Activated CD8-positive, alpha-beta memory T cell treated with anti-CD3 and anti-CD28 coated beads, Interleukin-2, amount 50 U/mL, for 1 hour (primary cell): ENCODE results near the gene SH2D1B.

ENCODE experiments used
- DNase-seq: peaks from one replicate; pipeline ENCODE4 v3.0.0-alpha.2; 2020; ENCODE audit errors: extremely low read depth

The SH2D1B gene

DNA sequence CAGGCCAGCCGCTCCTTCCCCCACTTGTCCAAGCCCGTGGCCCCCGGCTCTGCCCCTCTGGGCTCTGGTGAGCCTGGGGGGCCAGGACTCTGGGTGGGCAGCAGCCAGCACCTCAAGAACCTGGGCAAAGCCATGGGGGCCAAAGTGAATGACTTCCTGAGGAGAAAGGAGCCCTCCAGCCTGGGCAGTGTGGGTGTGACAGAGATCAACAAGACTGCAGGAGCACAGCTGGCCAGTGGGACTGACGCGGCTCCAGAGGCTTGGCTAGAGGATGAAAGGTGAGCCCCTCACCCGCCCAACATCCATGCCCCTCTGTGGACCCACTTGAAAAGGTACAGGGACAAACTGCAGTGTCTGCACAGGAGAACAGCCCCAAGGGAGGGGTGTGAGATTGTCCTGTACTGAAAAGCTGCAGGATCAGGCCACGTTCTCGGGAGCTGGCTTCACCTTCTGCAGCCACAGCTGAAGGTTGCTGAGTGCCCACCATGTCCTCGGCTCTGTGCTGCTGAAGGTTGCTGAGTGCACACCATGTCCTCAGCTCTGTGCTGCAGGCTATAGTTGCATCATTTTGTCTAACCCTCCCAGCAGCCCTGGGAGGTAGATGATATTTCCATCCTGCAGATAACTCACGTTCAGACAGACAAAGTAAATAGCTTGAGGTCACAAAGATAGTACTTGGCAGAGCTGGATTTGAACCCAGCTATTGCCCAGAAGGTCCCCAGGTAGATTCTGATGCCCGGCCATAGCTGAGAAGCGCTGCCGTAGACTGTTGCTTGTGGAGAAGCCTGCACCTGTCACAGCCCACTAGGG is 29.8 kb downstream of the SH2D1B start:
- no peak for DNase-seq

- DNase-seq: no peak
Measured at GRCh38 chr1:162381383-162381782, 30.6 kb downstream of the SH2D1B start, which contains the start of gene C1orf226. Gene C1orf226 (plus strand): TSS chr1:162381728. CDS start chr1:162381902, 174 bp downstream.

GRCh38 chr1:162380061-162380846 is 31.7 kb downstream of the SH2D1B start:
- no peak for DNase-seq

GRCh38 chr1:162376691-162377090 is 35.2 kb downstream of the SH2D1B start, which contains the start of gene SPATA46:
Gene SPATA46 (minus strand): TSS chr1:162376854. CDS start chr1:162376790, 64 bp downstream.
- DNase-seq: no peak

GRCh38 chr1:162375463-162375862 is 36.5 kb downstream of the SH2D1B start:
- DNase-seq: no peak

GRCh38 chr1:162374406-162374805 is 37.5 kb downstream of the SH2D1B start:
- DNase-seq: no peak

GRCh38 chr1:162373541-162374260 is 38.2 kb downstream of the SH2D1B start:
- no peak for DNase-seq

- DNase-seq: no peak
Measured at GRCh38 chr1:162373072-162373427, 38.9 kb downstream of the SH2D1B start.

GRCh38 chr1:162372159-162373071 is 39.5 kb downstream of the SH2D1B start:
- no peak for DNase-seq

GRCh38 chr1:162371611-162372010 is 40.3 kb downstream of the SH2D1B start:
- DNase-seq: no peak

DNA sequence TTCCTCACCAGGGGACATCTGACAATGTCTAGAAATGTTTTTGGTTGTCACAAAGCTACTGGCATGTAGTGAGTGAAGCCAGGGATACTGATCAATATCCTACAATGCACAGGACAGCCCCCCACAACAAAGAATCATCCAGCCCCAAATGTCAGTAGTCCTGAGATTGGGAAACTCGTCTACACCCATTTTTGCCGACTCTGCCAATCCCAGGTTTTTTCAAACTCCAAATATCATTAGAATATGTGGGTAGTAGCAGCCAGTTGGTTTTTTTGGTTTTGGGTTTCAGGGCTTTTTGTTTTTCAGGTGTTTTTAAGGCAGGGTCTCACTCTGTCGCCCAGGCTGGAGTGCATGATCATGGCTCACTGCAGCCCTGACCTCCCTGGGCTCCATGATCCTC is 41.2 kb downstream of the SH2D1B start:
- no peak for DNase-seq

- DNase-seq: no peak
Measured at GRCh38 chr1:162370161-162370560, 41.8 kb downstream of the SH2D1B start.

DNA sequence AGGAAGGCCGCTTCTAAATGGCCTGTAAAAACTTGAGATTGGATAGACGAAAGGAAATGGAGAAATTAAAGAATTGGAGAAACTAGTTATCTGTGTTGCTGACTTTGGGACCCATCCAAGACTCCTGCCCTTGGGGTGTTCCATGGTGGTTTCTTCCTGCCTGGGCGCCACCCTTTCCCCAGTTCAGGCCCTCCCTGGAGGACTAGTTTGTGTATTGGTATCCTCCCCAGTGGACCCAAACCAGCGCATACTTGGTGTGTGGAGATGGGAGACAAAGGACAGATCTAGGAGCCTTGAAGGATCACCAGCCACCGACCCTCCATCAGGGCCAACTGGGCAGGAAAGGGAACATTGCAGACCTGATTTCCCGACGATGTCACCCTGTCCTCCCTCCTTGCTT is 42.4 kb downstream of the SH2D1B start:
- no peak for DNase-seq

DNA sequence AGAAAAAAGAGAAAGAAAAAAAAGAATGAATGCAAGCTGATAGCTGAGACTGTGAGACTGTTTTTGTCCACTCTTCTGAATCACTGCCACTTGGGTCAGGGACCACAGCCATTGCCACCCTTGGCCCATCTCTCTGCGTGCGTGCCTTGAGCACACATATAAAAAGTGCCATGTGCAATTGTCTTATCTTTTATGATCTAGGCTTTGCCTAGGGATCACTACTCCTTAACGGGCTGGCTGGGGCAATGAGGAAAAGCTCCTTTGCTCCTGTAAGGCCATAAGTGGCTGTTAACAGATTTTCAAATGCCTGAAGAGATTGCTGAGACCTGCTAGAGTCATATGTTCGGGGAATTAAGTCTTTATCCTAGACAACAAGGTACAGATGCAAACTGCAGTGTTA is 43.5 kb downstream of the SH2D1B start:
- no peak for DNase-seq

DNA sequence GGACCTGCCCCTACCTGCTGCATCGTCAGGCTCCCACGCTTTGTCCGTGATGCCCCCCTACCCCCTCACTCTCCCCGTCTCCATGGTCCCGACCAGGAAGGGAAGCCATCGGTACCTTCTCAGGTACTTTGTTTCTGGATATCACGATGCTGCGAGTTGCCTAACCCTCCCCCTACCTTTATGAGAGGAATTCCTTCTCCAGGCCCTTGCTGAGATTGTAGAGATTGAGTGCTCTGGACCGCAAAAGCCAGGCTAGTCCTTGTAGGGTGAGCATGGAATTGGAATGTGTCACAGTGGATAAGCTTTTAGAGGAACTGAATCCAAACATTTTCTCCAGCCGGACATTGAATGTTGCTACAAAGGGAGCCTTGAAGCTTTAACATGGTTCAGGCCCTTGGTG is 44.2 kb downstream of the SH2D1B start:
- DNase-seq: no peak

DNA sequence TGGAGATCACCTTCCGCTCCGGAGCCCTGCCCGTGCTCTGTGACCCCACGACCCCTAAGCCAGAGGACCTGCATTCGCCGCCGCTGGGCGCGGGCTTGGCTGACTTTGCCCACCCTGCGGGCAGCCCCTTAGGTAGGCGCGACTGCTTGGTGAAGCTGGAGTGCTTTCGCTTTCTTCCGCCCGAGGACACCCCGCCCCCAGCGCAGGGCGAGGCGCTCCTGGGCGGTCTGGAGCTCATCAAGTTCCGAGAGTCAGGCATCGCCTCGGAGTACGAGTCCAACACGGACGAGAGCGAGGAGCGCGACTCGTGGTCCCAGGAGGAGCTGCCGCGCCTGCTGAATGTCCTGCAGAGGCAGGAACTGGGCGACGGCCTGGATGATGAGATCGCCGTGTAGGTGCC is 44.9 kb downstream of the SH2D1B start:
- DNase-seq: no peak

- DNase-seq: no peak
Measured at GRCh38 chr1:162366671-162367070, 45.3 kb downstream of the SH2D1B start.

- no peak for DNase-seq
Measured at GRCh38 chr1:162366149-162366548, 45.8 kb downstream of the SH2D1B start.

DNA sequence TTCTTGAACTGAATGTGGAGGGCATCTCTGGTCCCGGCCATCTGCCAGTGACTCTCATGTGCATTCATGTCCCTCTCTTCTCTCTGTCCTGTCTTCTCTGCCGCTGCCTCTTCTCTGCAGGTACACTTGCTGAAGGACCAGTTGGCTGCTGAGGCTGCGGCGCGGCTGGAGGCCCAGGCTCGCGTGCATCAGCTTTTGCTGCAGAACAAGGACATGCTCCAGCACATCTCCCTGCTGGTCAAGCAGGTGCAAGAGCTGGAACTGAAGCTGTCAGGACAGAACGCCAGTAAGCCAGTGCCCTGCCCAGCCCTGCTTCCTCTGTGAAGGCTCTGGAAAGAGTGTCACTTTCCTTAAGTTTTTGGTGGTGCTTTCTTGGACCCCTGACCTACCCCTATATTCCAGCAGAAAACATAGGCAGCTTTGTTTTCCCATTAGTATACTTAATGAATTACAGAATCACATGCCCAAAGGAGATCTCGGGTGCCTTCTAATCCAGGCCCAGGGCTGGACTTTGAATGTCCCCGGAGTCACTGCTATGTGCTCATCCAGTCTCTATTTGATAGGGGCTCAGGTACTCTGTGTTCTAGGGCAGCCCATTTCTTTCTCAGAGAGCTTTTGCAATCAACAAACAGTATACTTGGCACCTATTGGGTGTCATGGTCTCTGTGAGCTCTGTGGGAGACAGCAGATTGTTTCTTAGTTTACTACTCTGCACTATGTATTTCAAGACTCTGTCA is 46.5 kb downstream of the SH2D1B start:
- no peak for DNase-seq

DNA sequence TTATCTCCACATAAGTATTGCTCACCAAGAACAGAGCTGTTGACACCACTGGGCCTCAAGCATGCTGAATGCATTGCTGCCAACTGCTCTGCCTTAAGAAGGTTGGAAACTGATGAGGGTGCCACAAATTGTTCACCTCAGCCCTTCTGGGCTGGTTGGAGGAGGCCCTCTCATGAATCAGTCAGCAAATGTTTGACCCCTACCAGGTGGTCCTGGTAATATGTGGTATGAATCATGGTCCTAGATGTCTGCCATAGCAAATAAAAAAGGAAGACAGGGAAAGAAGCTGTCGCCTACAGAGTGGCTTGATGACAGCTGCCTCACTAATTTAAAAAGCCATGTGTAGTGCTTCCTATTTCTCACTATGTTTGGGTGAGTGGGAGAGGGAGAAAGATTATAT is 47.4 kb downstream of the SH2D1B start:
- DNase-seq: no peak

- no peak for DNase-seq
Measured at GRCh38 chr1:162363823-162364222, 48.1 kb downstream of the SH2D1B start.
